ENCODE data around the gene CCDC78. TPM values are rescaled to one million over a fixed set of nuclear protein-coding genes. Genes with fewer than 3 reads are reported as not detected.

Gene CCDC78
- polyA plus RNA-seq, 1 donor (not counting 4 experiments of a cell fraction or from before 2014, with no cell fraction given), result 2.5 TPM

- TF ChIP-seq CTCF (optimal IDR thresholded peaks at IDR 0.05 in 1 of 3, IDR thresholded peaks at IDR 0.05 in 1 of 3, conservative IDR thresholded peaks at IDR 0.05 in 1 of 3; ENCODE audit: extremely low read depth in 1 of 3, insufficient read depth in 2 of 3, low read length in 3 of 3) (no peak), EZH2 (IDR thresholded peaks at IDR 0.05; ENCODE audit: low read length) (no peak)
- no peaks in the 10 kb centered on the region for H3K79me2 ChIP-seq (ENCODE audit: control insufficient read depth, insufficient read depth, low read length)
- H3K9me3 ChIP-seq (ENCODE audit: control insufficient read depth, low read depth, low read length), result no peaks in the 10 kb centered on the region
- H3K4me1 ChIP-seq (ENCODE audit: control insufficient read depth, extremely low read depth, insufficient read depth, low read length), result peaks cover 15% of the 10 kb centered on the region
- H3K4me2 ChIP-seq (ENCODE audit: control insufficient read depth, extremely low read depth, insufficient read depth, low read depth, low read length), result no peak overlapping the region
- H3K9ac ChIP-seq (ENCODE audit: control insufficient read depth, extremely low read depth, insufficient read depth, low read length), result no peak overlapping the region
- no peak overlapping the region for H3K4me3 ChIP-seq (ENCODE audit: control insufficient read depth in 2 of 3, extremely low read depth in 1 of 3, insufficient read depth in 2 of 3, low read depth in 1 of 3, low read length in 3 of 3)
- FAIRE-seq, result no peak
- dilution Hi-C loops (cut with MboI; ENCODE audit: extremely low pct_ligation_motif_present, low sequenced_read_pairs), result no loop called here
- peaks cover 3% of the 10 kb centered on the region for H4K20me1 ChIP-seq (ENCODE audit: control insufficient read depth, extremely low read depth, insufficient read depth, low read length)
- no peaks in the 10 kb centered on the region for H3K27me3 ChIP-seq (ENCODE audit: control insufficient read depth, extremely low read depth, insufficient read depth, low read length)
- no peak for DNase-seq (ENCODE audit: low read depth, low spot score)
- peaks cover 2% of the 10 kb centered on the region for H3K9me1 ChIP-seq (ENCODE audit: control insufficient read depth, extremely low read depth, insufficient read depth, low read length)
- H3K27ac ChIP-seq (ENCODE audit: control insufficient read depth, insufficient read depth, low read length), result no peak overlapping the region
- H3K36me3 ChIP-seq (ENCODE audit: control insufficient read depth in 2 of 2, extremely low read depth in 1 of 2, insufficient read depth in 2 of 2, low read length in 2 of 2), result peaks cover 0 to 1% of the 10 kb centered on the region in 2 experiments
- H2AFZ ChIP-seq (ENCODE audit: control insufficient read depth, low read length), result no peak overlapping the region
Observed at GRCh38 chr16:723695-724094, 2.5 kb downstream of the CCDC78 start.

- FAIRE-seq (no peak), DNase-seq (ENCODE audit: low read depth, low spot score) (no peak)
- dilution Hi-C loops (cut with MboI; ENCODE audit: extremely low pct_ligation_motif_present, low sequenced_read_pairs), result no loop called here
- H3K27ac ChIP-seq (ENCODE audit: control insufficient read depth, insufficient read depth, low read length), result no peak overlapping the region
- no peaks in the 10 kb centered on the region for H3K9me3 ChIP-seq (ENCODE audit: control insufficient read depth, low read depth, low read length)
- H4K20me1 ChIP-seq (ENCODE audit: control insufficient read depth, extremely low read depth, insufficient read depth, low read length), result peaks cover 3% of the 10 kb centered on the region
- H3K36me3 ChIP-seq (ENCODE audit: control insufficient read depth in 2 of 2, extremely low read depth in 1 of 2, insufficient read depth in 2 of 2, low read length in 2 of 2), result peaks cover 0 to 1% of the 10 kb centered on the region in 2 experiments
- H3K4me1 ChIP-seq (ENCODE audit: control insufficient read depth, extremely low read depth, insufficient read depth, low read length), result peaks cover 15% of the 10 kb centered on the region
- peaks cover 2% of the 10 kb centered on the region for H3K9me1 ChIP-seq (ENCODE audit: control insufficient read depth, extremely low read depth, insufficient read depth, low read length)
- H3K4me2 ChIP-seq (ENCODE audit: control insufficient read depth, extremely low read depth, insufficient read depth, low read depth, low read length), result no peak overlapping the region
- no peak overlapping the region for H3K4me3 ChIP-seq (ENCODE audit: control insufficient read depth in 2 of 3, extremely low read depth in 1 of 3, insufficient read depth in 2 of 3, low read depth in 1 of 3, low read length in 3 of 3)
- no peaks in the 10 kb centered on the region for H3K27me3 ChIP-seq (ENCODE audit: control insufficient read depth, extremely low read depth, insufficient read depth, low read length)
- no peak for TF ChIP-seq CTCF (optimal IDR thresholded peaks at IDR 0.05 in 1 of 3, IDR thresholded peaks at IDR 0.05 in 1 of 3, conservative IDR thresholded peaks at IDR 0.05 in 1 of 3; ENCODE audit: extremely low read depth in 1 of 3, insufficient read depth in 2 of 3, low read length in 3 of 3)
- no peak for TF ChIP-seq EZH2 (IDR thresholded peaks at IDR 0.05; ENCODE audit: low read length)
- no peak overlapping the region for H2AFZ ChIP-seq (ENCODE audit: control insufficient read depth, low read length)
- no peaks in the 10 kb centered on the region for H3K79me2 ChIP-seq (ENCODE audit: control insufficient read depth, insufficient read depth, low read length)
- H3K9ac ChIP-seq (ENCODE audit: control insufficient read depth, extremely low read depth, insufficient read depth, low read length), result no peak overlapping the region
Observed at GRCh38 chr16:722835-723633, 3.2 kb downstream of the CCDC78 start.
